ENCODE data around the gene AP3S2. TPM values are rescaled to one million over a fixed set of nuclear protein-coding genes. Genes with fewer than 3 reads are reported as not detected.

The AP3S2 gene
- total RNA-seq (2012; rRNA removed) (34.1 and 44.4 TPM in 2 replicates), polyA plus RNA-seq (2012; rRNA removed) (10.1 and 12.6 TPM in 2 replicates), Bru-seq, nascent RNA (percentile 69 among the genes with signal in this experiment), BruChase-seq, experiment 1, labeled RNA remaining after a 6-hour chase (percentile 89 among the genes with signal in this experiment), BruChase-seq, experiment 2, labeled RNA remaining after a 2-hour chase (percentile 79 among the genes with signal in this experiment)
- polyA plus RNA-seq (2012; cell fraction: cytosol; rRNA removed), result 5.4 and 8.9 TPM in 2 replicates
- polyA plus RNA-seq (2012; cell fraction: nucleus; rRNA removed; ENCODE audit: low replicate concordance), result 6.6 and 14.6 TPM in 2 replicates
- long read RNA-seq, full-length matches to known transcripts, result 47 of 59 reads
- long read RNA-seq, partial matches to known transcripts, result 0 of 59 reads
- long read RNA-seq, other reads (novel, unspliced or antisense), result 12 of 59 reads

DNA sequence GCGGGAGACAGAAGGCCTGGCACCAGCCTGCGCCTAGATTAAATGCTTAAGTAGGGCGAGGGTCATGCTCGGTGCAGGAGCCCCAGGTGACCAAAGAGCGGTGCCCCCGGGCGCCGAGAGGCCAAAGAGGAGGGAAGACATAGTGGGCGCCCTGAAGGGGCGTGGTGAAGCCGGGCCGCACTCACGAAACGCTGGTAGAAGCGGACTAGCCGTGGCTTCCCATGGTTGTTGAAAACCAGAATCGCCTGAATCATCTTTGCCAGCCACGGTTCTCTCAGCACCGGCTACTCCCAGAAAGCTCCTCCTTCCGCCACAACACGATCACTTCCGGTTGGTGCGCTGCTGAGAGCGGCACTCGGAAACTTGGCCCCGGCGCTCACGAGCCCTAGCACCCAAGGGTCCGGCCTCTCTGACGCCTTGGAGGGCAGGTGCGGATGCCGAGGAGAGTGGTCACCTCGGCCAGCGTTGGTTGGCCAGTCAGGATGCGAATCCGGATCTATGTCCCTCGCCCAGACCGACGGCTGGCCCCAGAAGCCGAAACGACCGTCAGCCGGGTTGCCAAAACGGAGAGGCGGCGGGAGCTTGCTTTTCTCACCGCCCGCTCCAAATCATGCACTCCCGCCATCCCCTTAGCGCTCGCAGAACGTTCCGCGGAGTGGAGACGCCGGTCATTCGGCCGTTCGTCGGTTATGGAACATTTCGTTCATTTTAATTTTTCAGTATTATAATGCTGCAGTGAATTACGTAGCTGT is at the start of gene AP3S2:
Gene AP3S2, minus strand, starts transcription at position 299 of the 752 bp plus-strand sequence. Its CDS starts 45 bp downstream, at position 254.
- Histone ChIP-seq H2AK9ac (replicated peaks; ENCODE audit: low read depth, low read length, poor library complexity) (peak within 1 kb of the TSS; percentile 89), H3K56ac (ENCODE audit: extremely low read depth, insufficient read depth, low read length) (peak within 1 kb of the TSS; percentile 85), H4K8ac (ENCODE audit: low read depth in 2 of 2, low read length in 2 of 2) (peak within 1 kb of the TSS; percentile 73 to 89), H4K91ac (ENCODE audit: insufficient read depth, low read depth, low read length) (peak within 1 kb of the TSS; percentile 62), H4K5ac (ENCODE audit: low read depth, low read length) (peak within 1 kb of the TSS; percentile 49), H3K9ac (ENCODE audit: low read depth, low read length) (peak within 1 kb of the TSS; percentile 88), H2AFZ (replicated peaks; ENCODE audit: low read length, poor library complexity) (peak within 1 kb of the TSS; percentile 98), H3K23ac (ENCODE audit: low read depth, low read length) (peak within 1 kb of the TSS; percentile 92), H3K36me3 (ENCODE audit: control insufficient read depth, insufficient read depth, low read length) (no peaks in the 10 kb centered on the region; the same call in 1 of the 2 replicates), H2BK120ac (ENCODE audit: low read depth, low read length) (peak within 1 kb of the TSS; percentile 51), H2BK5ac (ENCODE audit: low read depth, low read length, poor library complexity, severe bottlenecking) (peak within 1 kb of the TSS; percentile 68), H4K20me1 (ENCODE audit: insufficient read depth, low read length) (no peaks in the 10 kb centered on the region), H3K4ac (ENCODE audit: low read depth, low read length) (peak within 1 kb of the TSS; percentile 88), H2AK5ac (ENCODE audit: low read depth, low read length) (peak within 1 kb of the TSS; percentile 41; the same call in 1 of the 2 replicates), H3K4me3 (ENCODE audit: insufficient read depth, low read depth, low read length) (peak within 1 kb of the TSS; percentile 77), H2BK20ac (ENCODE audit: low read depth, low read length) (no peak within 1 kb of the TSS), H3K79me1 (ENCODE audit: low read depth in 1 of 2, low read length in 2 of 2) (peaks cover 10 to 25% of the 10 kb centered on the region in 2 experiments; a peak in 3 of 4 replicates), H3K9me1 (ENCODE audit: insufficient read depth, low read length) (no peaks in the 10 kb centered on the region), H3K27me3 (ENCODE audit: control insufficient read depth, insufficient read depth, low read length) (no peaks in the 10 kb centered on the region), H3K9me3 (ENCODE audit: control insufficient read depth, insufficient read depth, low read length) (no peaks in the 10 kb centered on the region), H3K14ac (replicated peaks; ENCODE audit: low read depth, low read length) (peak within 1 kb of the TSS; percentile 93), H3K18ac (ENCODE audit: low read depth, low read length) (no peak within 1 kb of the TSS), H3K4me1 (ENCODE audit: control insufficient read depth, insufficient read depth, low read length) (no peaks in the 10 kb centered on the region), H3K4me2 (ENCODE audit: low read depth, low read length) (peak within 1 kb of the TSS; percentile 81), H2BK15ac (ENCODE audit: low read depth, low read length) (no peak within 1 kb of the TSS), H3K27ac (ENCODE audit: insufficient read depth, low read length) (peak within 1 kb of the TSS; percentile 74)
- peak; percentile 96 for ATAC-seq (ENCODE audit: low read depth)
- ChIA-PET POLR2A (ENCODE audit: unreplicated experiment) (interaction anchor here (0.5 to 0.9 kb wide), 3 partner anchors 19 to 79 kb away, joined by 3 to 8 read pairs (median 5); no protein-coding TSS in a partner anchor), CTCF (interaction anchor here (1.0 kb wide), 1 partner anchor 133 kb away, joined by 4 read pairs; no protein-coding TSS in a partner anchor)
- DNase-seq, result peak; percentile 94
- in situ Hi-C loops (cut with MboI; ENCODE audit: low sequenced_read_pairs), result loop anchor here (10.0 kb wide), 1 partner anchor 331 kb away; no protein-coding TSS in a partner anchor
- dilution Hi-C loops (cut with HindIII; ENCODE audit: low sequenced_read_pairs, unreplicated experiment), result no loop called here
- 1% methylated on average over 37 of the region's 62 CpGs; no CpG with 5 or more reads in 1 of the 2 experiments for WGBS, 2 experiments (ENCODE audit: extremely low coverage in 2 of 2, insufficient read length in 1 of 2)
- intact Hi-C loops (cut with micrococcal nuclease), result loop anchor here (1.0 to 5.0 kb wide), 3 partner anchors 107 to 338 kb away; partner anchors contain the start of genes CIB1, GDPGP1 and ZNF710
- BruUV-seq (replicated peaks), result no TSS peak
- peak; percentile 81; the same call in 1 of the 2 replicates for TF ChIP-seq MAZ (IDR thresholded peaks at IDR 0.05; ENCODE audit: borderline replicate concordance, low read depth, low read length)
- peak; percentile 75; the same call in 1 of the 2 replicates for TF ChIP-seq POLR2A (IDR thresholded peaks at IDR 0.05; ENCODE audit: low read depth, low read length)
- no peak for TF ChIP-seq SMC3 (IDR thresholded peaks at IDR 0.05; ENCODE audit: low read depth, low read length)
- TF ChIP-seq FOS (IDR thresholded peaks at IDR 0.05; ENCODE audit: low read depth, low read length), result 0 out of 2 replicates have a peak, but pooled peaks have one; percentile 4
- TF ChIP-seq MAFK (IDR thresholded peaks at IDR 0.05; ENCODE audit: low read depth, low read length), result no peak; the same call in 1 of the 2 replicates
- peak; percentile 83 for TF ChIP-seq BHLHE40 (IDR thresholded peaks at IDR 0.05; ENCODE audit: low read depth, low read length)
- peak; percentile 52; the same call in 1 of the 2 replicates for TF ChIP-seq MXI1 (IDR thresholded peaks at IDR 0.05; ENCODE audit: borderline replicate concordance, low read depth, low read length)
- TF ChIP-seq, protein P1, sequence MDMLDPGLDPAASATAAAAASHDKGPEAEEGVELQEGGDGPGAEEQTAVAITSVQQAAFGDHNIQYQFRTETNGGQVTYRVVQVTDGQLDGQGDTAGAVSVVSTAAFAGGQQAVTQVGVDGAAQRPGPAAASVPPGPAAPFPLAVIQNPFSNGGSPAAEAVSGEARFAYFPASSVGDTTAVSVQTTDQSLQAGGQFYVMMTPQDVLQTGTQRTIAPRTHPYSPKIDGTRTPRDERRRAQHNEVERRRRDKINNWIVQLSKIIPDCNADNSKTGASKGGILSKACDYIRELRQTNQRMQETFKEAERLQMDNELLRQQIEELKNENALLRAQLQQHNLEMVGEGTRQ (IDR thresholded peaks at IDR 0.05; ENCODE audit: low read depth, low read length), result 0 out of 2 replicates have a peak, but pooled peaks have one; percentile 5
- peak; percentile 97 for TF ChIP-seq RCOR1 (IDR thresholded peaks at IDR 0.05; ENCODE audit: insufficient replicate concordance, low read length)
- TF ChIP-seq, protein P2, sequence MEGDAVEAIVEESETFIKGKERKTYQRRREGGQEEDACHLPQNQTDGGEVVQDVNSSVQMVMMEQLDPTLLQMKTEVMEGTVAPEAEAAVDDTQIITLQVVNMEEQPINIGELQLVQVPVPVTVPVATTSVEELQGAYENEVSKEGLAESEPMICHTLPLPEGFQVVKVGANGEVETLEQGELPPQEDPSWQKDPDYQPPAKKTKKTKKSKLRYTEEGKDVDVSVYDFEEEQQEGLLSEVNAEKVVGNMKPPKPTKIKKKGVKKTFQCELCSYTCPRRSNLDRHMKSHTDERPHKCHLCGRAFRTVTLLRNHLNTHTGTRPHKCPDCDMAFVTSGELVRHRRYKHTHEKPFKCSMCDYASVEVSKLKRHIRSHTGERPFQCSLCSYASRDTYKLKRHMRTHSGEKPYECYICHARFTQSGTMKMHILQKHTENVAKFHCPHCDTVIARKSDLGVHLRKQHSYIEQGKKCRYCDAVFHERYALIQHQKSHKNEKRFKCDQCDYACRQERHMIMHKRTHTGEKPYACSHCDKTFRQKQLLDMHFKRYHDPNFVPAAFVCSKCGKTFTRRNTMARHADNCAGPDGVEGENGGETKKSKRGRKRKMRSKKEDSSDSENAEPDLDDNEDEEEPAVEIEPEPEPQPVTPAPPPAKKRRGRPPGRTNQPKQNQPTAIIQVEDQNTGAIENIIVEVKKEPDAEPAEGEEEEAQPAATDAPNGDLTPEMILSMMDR (conservative IDR thresholded peaks at IDR 0.05; ENCODE audit: low read depth, low read length), result no peak
- TF ChIP-seq NFE2L2 (IDR thresholded peaks at IDR 0.05; ENCODE audit: low read depth, low read length), result no peak; the same call in 1 of the 2 replicates
- peak; percentile 93; the same call in 1 of the 2 replicates for TF ChIP-seq CHD1 (IDR thresholded peaks at IDR 0.05; ENCODE audit: low read depth, low read length)
